ENCODE measurements around the gene DCBLD2. TPM values are rescaled to one million over a fixed set of nuclear protein-coding genes. Genes with fewer than 3 reads are reported as not detected.

DCBLD2 gene
- total and polyA plus RNA-seq, 12 donors: 9.1 to 68.2 (median 40.9) TPM

GRCh38 chr3:98769448-98769847 is 132.0 kb downstream of the DCBLD2 start:
- Histone ChIP-seq H3K36me3 (replicated peaks in 1 of 2) (no peaks in the 10 kb centered on the region), H3K4me1 (replicated peaks in 1 of 2) (peaks cover 10 to 34% of the 10 kb centered on the region in 2 donors), H3K4me3 (no peak overlapping the region), H3K27me3 (no peaks in the 10 kb centered on the region), H3K9me3 (replicated peaks in 1 of 3) (no peaks in the 10 kb centered on the region), H3K27ac (peak overlapping the region in 3 of 5 donors; percentile 4 to 82 (median 32))
- DNase-seq: no peak
- intact Hi-C loops (cut with DNase I): no loop called here
- no peak for TF ChIP-seq CTCF (IDR thresholded peaks at IDR 0.05)
- no peak for TF ChIP-seq POLR2A (IDR thresholded peaks at IDR 0.05)

- Histone ChIP-seq H3K27me3 (no peaks in the 10 kb centered on the region), H3K36me3 (replicated peaks in 1 of 2) (no peaks in the 10 kb centered on the region), H3K4me1 (replicated peaks in 1 of 2) (peaks cover 10 to 39% of the 10 kb centered on the region in 2 donors), H3K4me3 (no peak overlapping the region), H3K9me3 (replicated peaks in 1 of 3) (no peaks in the 10 kb centered on the region), H3K27ac (peak overlapping the region in 3 of 5 donors; percentile 4 to 9 (median 5))
- intact Hi-C loops (cut with DNase I): no loop called here
- DNase-seq: no peak
- no peak for TF ChIP-seq POLR2A (IDR thresholded peaks at IDR 0.05)
- WGBS, 4 donors: 13 to 26% (median 18%) methylated on average over 2 of the region's 2 CpGs
Measured at GRCh38 chr3:98768961-98769360, 132.5 kb downstream of the DCBLD2 start.

- DNase-seq: no peak
- no peak for TF ChIP-seq CTCF (IDR thresholded peaks at IDR 0.05)
- no peak for TF ChIP-seq POLR2A (IDR thresholded peaks at IDR 0.05)
- H3K4me3 ChIP-seq: no peak overlapping the region
- H3K4me1 ChIP-seq (replicated peaks in 1 of 2): peaks cover 10 to 51% of the 10 kb centered on the region in 2 donors
- H3K36me3 ChIP-seq (replicated peaks in 1 of 2): no peaks in the 10 kb centered on the region
- no peak overlapping the region for H3K27ac ChIP-seq
- no peaks in the 10 kb centered on the region for H3K9me3 ChIP-seq (replicated peaks in 1 of 3)
- intact Hi-C loops (cut with DNase I): no loop called here
- H3K27me3 ChIP-seq: no peaks in the 10 kb centered on the region
Measured at GRCh38 chr3:98766924-98767323, 134.6 kb downstream of the DCBLD2 start.

GRCh38 chr3:98765721-98766120 is 135.8 kb downstream of the DCBLD2 start:
- WGBS, 4 donors: 61 to 74% (median 66%) methylated on average over 4 of the region's 4 CpGs
- no peak for DNase-seq
- Histone ChIP-seq H3K4me3 (no peak overlapping the region), H3K27me3 (no peaks in the 10 kb centered on the region), H3K27ac (no peak overlapping the region), H3K9me3 (replicated peaks in 1 of 3) (no peaks in the 10 kb centered on the region), H3K4me1 (replicated peaks in 1 of 2) (peaks cover 10 to 52% of the 10 kb centered on the region in 2 donors), H3K36me3 (replicated peaks in 1 of 2) (no peaks in the 10 kb centered on the region)
- intact Hi-C loops (cut with DNase I): no loop called here
- TF ChIP-seq CTCF (IDR thresholded peaks at IDR 0.05): no peak
- TF ChIP-seq POLR2A (IDR thresholded peaks at IDR 0.05): no peak

GRCh38 chr3:98764472-98764884 is 137.0 kb downstream of the DCBLD2 start:
- WGBS, 4 donors: 32 to 55% (median 49%) methylated on average over 4 of the region's 4 CpGs
- H3K36me3 ChIP-seq (replicated peaks in 1 of 2): no peaks in the 10 kb centered on the region
- DNase-seq: no peak
- peak overlapping the region in 1 of 4 donors; percentile 11 for H3K4me3 ChIP-seq
- intact Hi-C loops (cut with DNase I): no loop called here
- peaks cover 10 to 50% of the 10 kb centered on the region in 2 donors for H3K4me1 ChIP-seq (replicated peaks in 1 of 2)
- H3K9me3 ChIP-seq (replicated peaks in 1 of 3): no peaks in the 10 kb centered on the region
- no peaks in the 10 kb centered on the region for H3K27me3 ChIP-seq
- no peak for TF ChIP-seq POLR2A (IDR thresholded peaks at IDR 0.05)
- TF ChIP-seq CTCF (IDR thresholded peaks at IDR 0.05): no peak
- peak overlapping the region in 2 of 5 donors; percentile 27 to 60 for H3K27ac ChIP-seq
